ENCODE measurements around the gene FCER1G.
"Not testable (repeated sequence)": the region's sequence is repeated elsewhere in the genome, so short reads cannot be mapped to it uniquely, and the experiment has no call there.

The FCER1G gene

GRCh38 chr1:161226320-161226711 lies 11.2 kb downstream of the FCER1G start:
- in situ Hi-C loops (cut with MboI; ENCODE audit: low sequenced_read_pairs) = no loop called here

GRCh38 chr1:161226759-161227158 lies 11.7 kb downstream of the FCER1G start:
- in situ Hi-C loops (cut with MboI; ENCODE audit: low sequenced_read_pairs) = no loop called here

GRCh38 chr1:161227196-161227871 lies 12.2 kb downstream of the FCER1G start:
- in situ Hi-C loops (cut with MboI; ENCODE audit: low sequenced_read_pairs) = no loop called here

- in situ Hi-C loops (cut with MboI; ENCODE audit: low sequenced_read_pairs) = no loop called here
These were observed 12.9 kb downstream of the FCER1G start for GRCh38 chr1:161228032-161228431.

- in situ Hi-C loops (cut with MboI; ENCODE audit: low sequenced_read_pairs) = no loop called here
These were observed 14.8 kb downstream of the FCER1G start for GRCh38 chr1:161229896-161230295.

GRCh38 chr1:161230762-161231161 lies 15.7 kb downstream of the FCER1G start:
- in situ Hi-C loops (cut with MboI; ENCODE audit: low sequenced_read_pairs) = no loop called here

- in situ Hi-C loops (cut with MboI; ENCODE audit: low sequenced_read_pairs) = no loop called here
These were observed 18.0 kb downstream of the FCER1G start for GRCh38 chr1:161233102-161233501.

GRCh38 chr1:161235957-161236775 lies 21.1 kb downstream of the FCER1G start:
- in situ Hi-C loops (cut with MboI; ENCODE audit: low sequenced_read_pairs) = no loop called here

GRCh38 chr1:161238039-161238473 lies 23.0 kb downstream of the FCER1G start, which contains the start of gene NR1I3:
Gene NR1I3, minus strand, starts transcription at chr1:161238203. Its CDS starts 1,638 bp downstream, at chr1:161236565.
- in situ Hi-C loops (cut with MboI; ENCODE audit: low sequenced_read_pairs) = no loop called here

- in situ Hi-C loops (cut with MboI; ENCODE audit: low sequenced_read_pairs) = no loop called here
These were observed 26.6 kb downstream of the FCER1G start for GRCh38 chr1:161241682-161242081.

- in situ Hi-C loops (cut with MboI; ENCODE audit: low sequenced_read_pairs) = no loop called here
These were observed 27.2 kb downstream of the FCER1G start for GRCh38 chr1:161242313-161242712.

GRCh38 chr1:161244888-161245287 lies 29.8 kb downstream of the FCER1G start:
- in situ Hi-C loops (cut with MboI; ENCODE audit: low sequenced_read_pairs) = no loop called here

GRCh38 chr1:161250100-161250499 lies 35.0 kb downstream of the FCER1G start:
- in situ Hi-C loops (cut with MboI; ENCODE audit: low sequenced_read_pairs) = not testable (repeated sequence)

- in situ Hi-C loops (cut with MboI; ENCODE audit: low sequenced_read_pairs) = no loop called here
These were observed 35.7 kb downstream of the FCER1G start for GRCh38 chr1:161250829-161251228.

GRCh38 chr1:161251579-161251978 lies 36.5 kb downstream of the FCER1G start:
- in situ Hi-C loops (cut with MboI; ENCODE audit: low sequenced_read_pairs) = no loop called here

- in situ Hi-C loops (cut with MboI; ENCODE audit: low sequenced_read_pairs) = not testable (repeated sequence)
These were observed 40.2 kb downstream of the FCER1G start for GRCh38 chr1:161255302-161255701.

GRCh38 chr1:161255955-161256520 lies 40.9 kb downstream of the FCER1G start:
- in situ Hi-C loops (cut with MboI; ENCODE audit: low sequenced_read_pairs) = not testable (repeated sequence)

GRCh38 chr1:161257109-161257508 lies 42.0 kb downstream of the FCER1G start:
- in situ Hi-C loops (cut with MboI; ENCODE audit: low sequenced_read_pairs) = not testable (repeated sequence)

- in situ Hi-C loops (cut with MboI; ENCODE audit: low sequenced_read_pairs) = no loop called here
These were observed 43.6 kb downstream of the FCER1G start, which contains the start of gene PCP4L1 for GRCh38 chr1:161258439-161259344. Gene PCP4L1, plus strand, starts transcription at chr1:161258745. Its CDS starts 230 bp downstream, at chr1:161258975.

- in situ Hi-C loops (cut with MboI; ENCODE audit: low sequenced_read_pairs) = no loop called here
These were observed 44.2 kb downstream of the FCER1G start for GRCh38 chr1:161259345-161259702.

- in situ Hi-C loops (cut with MboI; ENCODE audit: low sequenced_read_pairs) = no loop called here
These were observed 44.7 kb downstream of the FCER1G start for GRCh38 chr1:161259765-161260164.
